IPS DF 19.7 (cell line): Measurements from ENCODE around the gene S100A8.
"Not testable (repeated sequence)": the region's sequence is repeated elsewhere in the genome, so short reads cannot be mapped to it uniquely, and the experiment has no call there.

ENCODE experiments used
- DNase-seq: peaks from one replicate; pipeline ENCODE4 v3.0.0-alpha.2; 2013; ENCODE audit warnings: low read depth, low spot score

The S100A8 gene

GRCh38 chr1:153417136-153417888, 26.4 kb upstream of the S100A8 start:
- no peak for DNase-seq

- no peak for DNase-seq
Measured at GRCh38 chr1:153415850-153416570, 25.1 kb upstream of the S100A8 start, which contains the start of gene S100A7A. Gene S100A7A, plus strand, starts transcription at chr1:153416520. Its CDS starts 1,563 bp downstream, at chr1:153418083.

- DNase-seq: not testable (repeated sequence)
Measured at GRCh38 chr1:153413961-153414360, 23.1 kb upstream of the S100A8 start.

- not testable (repeated sequence) for DNase-seq
Measured at GRCh38 chr1:153407274-153407673, 16.4 kb upstream of the S100A8 start.

GRCh38 chr1:153405825-153406599, 15.1 kb upstream of the S100A8 start:
- not testable (repeated sequence) for DNase-seq

- DNase-seq: no peak
Measured at GRCh38 chr1:153404768-153405167, 13.9 kb upstream of the S100A8 start.

GRCh38 chr1:153404086-153404635, 13.3 kb upstream of the S100A8 start:
- DNase-seq: peak; percentile 33

- DNase-seq: no peak
Measured at GRCh38 chr1:153403421-153404085, 12.7 kb upstream of the S100A8 start.

- no peak for DNase-seq
Measured at GRCh38 chr1:153402226-153402625, 11.4 kb upstream of the S100A8 start.

- DNase-seq: no peak
Measured at GRCh38 chr1:153401461-153401860, 10.6 kb upstream of the S100A8 start.

GRCh38 chr1:153400244-153400643, 9.4 kb upstream of the S100A8 start:
- DNase-seq: no peak

- DNase-seq: no peak
Measured at GRCh38 chr1:153399401-153400055, 8.7 kb upstream of the S100A8 start.

- DNase-seq: no peak
Measured at GRCh38 chr1:153397924-153398651, 7.2 kb upstream of the S100A8 start.

GRCh38 chr1:153397051-153397923, 6.4 kb upstream of the S100A8 start:
- no peak for DNase-seq

- no peak for DNase-seq
Measured at GRCh38 chr1:153396461-153396860, 5.6 kb upstream of the S100A8 start.

GRCh38 chr1:153395776-153396175, 4.9 kb upstream of the S100A8 start:
- no peak for DNase-seq

GRCh38 chr1:153395136-153395685, 4.3 kb upstream of the S100A8 start:
- no peak for DNase-seq

- no peak for DNase-seq
Measured at GRCh38 chr1:153394391-153394790, 3.5 kb upstream of the S100A8 start.

GRCh38 chr1:153393926-153394325, 3.1 kb upstream of the S100A8 start:
- DNase-seq: no peak
